K562 (cell line): Measurements from ENCODE around the gene PSMC3IP. TPM values are rescaled to one million over a fixed set of nuclear protein-coding genes. Genes with fewer than 3 reads are reported as not detected.

ENCODE experiments used
- KLF6 ChIP-seq: fragments of 250-450 bp; sonication (Bioruptor Pico); IDR thresholded peaks from 2 replicates; pipeline ENCODE4 v1.4.0; 2020; ENCODE audit warnings: mild to moderate bottlenecking, moderate library complexity, borderline replicate concordance
- NCOR1 ChIP-seq: fragments of 450-650 bp; IDR thresholded peaks from 2 replicates; pipeline ENCODE4 v1.6.1; 2016; ENCODE audit warnings: mild to moderate bottlenecking, moderate library complexity
- NR4A1 ChIP-seq, 2 experiments: fragments of 250-450 bp in 1 of 2; fragments of 450-650 bp in 1 of 2; sonication (Bioruptor Pico) in 1 of 2; IDR thresholded peaks; 2 replicates each; pipeline versions ENCODE4 v1.4.0 to v1.6.1; 2016 to 2020; ENCODE audit warnings: mild to moderate bottlenecking in 2 of 2, missing compliant biosample characterization in 1 of 2, missing genetic modification characterization in 1 of 2, moderate library complexity in 1 of 2
- SP1 ChIP-seq: sonication (generic); formaldehyde crosslinking; IDR thresholded peaks from 2 replicates; pipeline ENCODE4 v1.8.1; 2022; ENCODE audit warnings: mild to moderate bottlenecking, missing genetic modification reagents
- TRIM24 ChIP-seq, 2 experiments: fragments of 450-650 bp; IDR thresholded peaks; 2 replicates each; pipeline ENCODE4 v1.6.1; 2016
- ZNF12 ChIP-seq: sonication (generic); formaldehyde crosslinking; IDR thresholded peaks from 2 replicates; pipeline ENCODE4 v1.4.0; 2020; ENCODE audit warnings: mild to moderate bottlenecking, missing genetic modification reagents
- ZNF316 ChIP-seq: fragments of 450-650 bp; IDR thresholded peaks from 2 replicates; pipeline ENCODE4 v1.6.1; 2016
- ZNF431 ChIP-seq: sonication (generic); formaldehyde crosslinking; IDR thresholded peaks from 2 replicates; pipeline ENCODE4 v1.8.0; 2022; ENCODE audit warnings: mild to moderate bottlenecking, missing genetic modification reagents
- ZNF707 ChIP-seq: fragments of 250-450 bp; sonication (Bioruptor Pico); conservative IDR thresholded peaks from 2 replicates; pipeline ENCODE4 v1.8.0; 2022; ENCODE audit warnings: inconsistent platforms, mild to moderate bottlenecking, moderate library complexity
- polyA plus RNA-seq, 8 experiments: library from polyadenylated mRNA; depleted of rRNA in 4 of 8; stranded (reverse) in 5 of 8; unstranded in 3 of 8; fragments of >200 nt; fragmentation: Nextera tagmentation in 2 of 8; fragmentation: Illumina TruSeq in 1 of 8; extraction: Ambion mirVana in 2 of 8; extraction: Trizol in 1 of 8; gene quantifications; 2 replicates each; pipeline versions ENCODE4 v1.2.1 to v1.2.3, GENCODE V29; 2011 to 2014; ENCODE audit warnings: inconsistent platforms in 1 of 8, missing spikeins in 1 of 8
- total RNA-seq, 7 experiments: library from RNA; depleted of rRNA in 6 of 7; stranded (reverse); fragments of >200 nt in 6 of 7; fragmentation: Illumina TruSeq in 2 of 7; extraction: Trizol in 2 of 7; gene quantifications; 2 replicates each; pipeline versions ENCODE4 v1.2.1 to v1.2.3, GENCODE V29; 2011 to 2021; ENCODE audit warnings: low replicate concordance in 1 of 7
- TF ChIP-seq, protein P1 (sequence below): sonication (generic); IDR thresholded peaks from 2 replicates; pipeline ENCODE4 v1.6.1; 2016
- TF ChIP-seq, protein P2 (sequence below): fragments of 200-600 bp; sonication (generic); IDR thresholded peaks from one replicate; pipeline ENCODE4 v1.6.1; 2012; ENCODE audit warnings: mild to moderate bottlenecking, low read depth, low read length, inconsistent platforms
- TF ChIP-seq, protein P3 (sequence below): sonication (generic); formaldehyde crosslinking; IDR thresholded peaks from 2 replicates; pipeline ENCODE4 v1.8.0; 2023; ENCODE audit warnings: missing genetic modification reagents, mild to moderate bottlenecking, borderline replicate concordance

PSMC3IP gene
- total and polyA plus RNA-seq, 9 of the 15 experiments (the other 6 are each of a cell fraction or from before 2014, with no cell fraction given), result 13.8 to 65.6 (median 32.8) TPM

DNA sequence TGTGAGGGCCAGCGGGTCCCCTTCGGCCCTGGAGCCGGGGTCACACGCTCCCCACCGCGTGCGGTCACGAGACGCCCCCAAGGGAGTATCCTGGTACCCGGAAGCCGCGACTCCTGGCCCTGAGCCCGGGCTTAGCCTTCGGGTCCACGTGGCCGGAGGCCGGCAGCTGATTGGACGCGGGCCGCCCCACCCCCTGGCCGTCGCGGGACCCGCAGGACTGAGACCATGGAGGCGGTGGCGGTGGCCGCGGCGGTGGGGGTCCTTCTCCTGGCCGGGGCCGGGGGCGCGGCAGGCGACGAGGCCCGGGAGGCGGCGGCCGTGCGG lies 41.5 kb downstream of the PSMC3IP start, which contains the start of gene NAGLU (continued):
- TF ChIP-seq ZNF431 (CRISPR knock-in tag) (no peak), ZNF12 (CRISPR knock-in tag) (no peak), ZNF316 (no peak), TRIM24 (IDR thresholded peaks at IDR 0.05) (no peak), NR4A1 (CRISPR knock-in tag; IDR thresholded peaks at IDR 0.05) (no peak), NR4A1 (tag; IDR thresholded peaks at IDR 0.05) (no peak), SP1 (CRISPR knock-in tag) (no peak), KLF6 (CRISPR knock-in tag) (no peak), ZNF707 (CRISPR knock-in tag) (no peak), NCOR1 (0 out of 2 replicates have a peak, but pooled peaks have one; percentile 2)
- TF ChIP-seq, protein P1, sequence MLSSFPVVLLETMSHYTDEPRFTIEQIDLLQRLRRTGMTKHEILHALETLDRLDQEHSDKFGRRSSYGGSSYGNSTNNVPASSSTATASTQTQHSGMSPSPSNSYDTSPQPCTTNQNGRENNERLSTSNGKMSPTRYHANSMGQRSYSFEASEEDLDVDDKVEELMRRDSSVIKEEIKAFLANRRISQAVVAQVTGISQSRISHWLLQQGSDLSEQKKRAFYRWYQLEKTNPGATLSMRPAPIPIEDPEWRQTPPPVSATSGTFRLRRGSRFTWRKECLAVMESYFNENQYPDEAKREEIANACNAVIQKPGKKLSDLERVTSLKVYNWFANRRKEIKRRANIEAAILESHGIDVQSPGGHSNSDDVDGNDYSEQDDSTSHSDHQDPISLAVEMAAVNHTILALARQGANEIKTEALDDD, result no peak
- TF ChIP-seq, protein P2, sequence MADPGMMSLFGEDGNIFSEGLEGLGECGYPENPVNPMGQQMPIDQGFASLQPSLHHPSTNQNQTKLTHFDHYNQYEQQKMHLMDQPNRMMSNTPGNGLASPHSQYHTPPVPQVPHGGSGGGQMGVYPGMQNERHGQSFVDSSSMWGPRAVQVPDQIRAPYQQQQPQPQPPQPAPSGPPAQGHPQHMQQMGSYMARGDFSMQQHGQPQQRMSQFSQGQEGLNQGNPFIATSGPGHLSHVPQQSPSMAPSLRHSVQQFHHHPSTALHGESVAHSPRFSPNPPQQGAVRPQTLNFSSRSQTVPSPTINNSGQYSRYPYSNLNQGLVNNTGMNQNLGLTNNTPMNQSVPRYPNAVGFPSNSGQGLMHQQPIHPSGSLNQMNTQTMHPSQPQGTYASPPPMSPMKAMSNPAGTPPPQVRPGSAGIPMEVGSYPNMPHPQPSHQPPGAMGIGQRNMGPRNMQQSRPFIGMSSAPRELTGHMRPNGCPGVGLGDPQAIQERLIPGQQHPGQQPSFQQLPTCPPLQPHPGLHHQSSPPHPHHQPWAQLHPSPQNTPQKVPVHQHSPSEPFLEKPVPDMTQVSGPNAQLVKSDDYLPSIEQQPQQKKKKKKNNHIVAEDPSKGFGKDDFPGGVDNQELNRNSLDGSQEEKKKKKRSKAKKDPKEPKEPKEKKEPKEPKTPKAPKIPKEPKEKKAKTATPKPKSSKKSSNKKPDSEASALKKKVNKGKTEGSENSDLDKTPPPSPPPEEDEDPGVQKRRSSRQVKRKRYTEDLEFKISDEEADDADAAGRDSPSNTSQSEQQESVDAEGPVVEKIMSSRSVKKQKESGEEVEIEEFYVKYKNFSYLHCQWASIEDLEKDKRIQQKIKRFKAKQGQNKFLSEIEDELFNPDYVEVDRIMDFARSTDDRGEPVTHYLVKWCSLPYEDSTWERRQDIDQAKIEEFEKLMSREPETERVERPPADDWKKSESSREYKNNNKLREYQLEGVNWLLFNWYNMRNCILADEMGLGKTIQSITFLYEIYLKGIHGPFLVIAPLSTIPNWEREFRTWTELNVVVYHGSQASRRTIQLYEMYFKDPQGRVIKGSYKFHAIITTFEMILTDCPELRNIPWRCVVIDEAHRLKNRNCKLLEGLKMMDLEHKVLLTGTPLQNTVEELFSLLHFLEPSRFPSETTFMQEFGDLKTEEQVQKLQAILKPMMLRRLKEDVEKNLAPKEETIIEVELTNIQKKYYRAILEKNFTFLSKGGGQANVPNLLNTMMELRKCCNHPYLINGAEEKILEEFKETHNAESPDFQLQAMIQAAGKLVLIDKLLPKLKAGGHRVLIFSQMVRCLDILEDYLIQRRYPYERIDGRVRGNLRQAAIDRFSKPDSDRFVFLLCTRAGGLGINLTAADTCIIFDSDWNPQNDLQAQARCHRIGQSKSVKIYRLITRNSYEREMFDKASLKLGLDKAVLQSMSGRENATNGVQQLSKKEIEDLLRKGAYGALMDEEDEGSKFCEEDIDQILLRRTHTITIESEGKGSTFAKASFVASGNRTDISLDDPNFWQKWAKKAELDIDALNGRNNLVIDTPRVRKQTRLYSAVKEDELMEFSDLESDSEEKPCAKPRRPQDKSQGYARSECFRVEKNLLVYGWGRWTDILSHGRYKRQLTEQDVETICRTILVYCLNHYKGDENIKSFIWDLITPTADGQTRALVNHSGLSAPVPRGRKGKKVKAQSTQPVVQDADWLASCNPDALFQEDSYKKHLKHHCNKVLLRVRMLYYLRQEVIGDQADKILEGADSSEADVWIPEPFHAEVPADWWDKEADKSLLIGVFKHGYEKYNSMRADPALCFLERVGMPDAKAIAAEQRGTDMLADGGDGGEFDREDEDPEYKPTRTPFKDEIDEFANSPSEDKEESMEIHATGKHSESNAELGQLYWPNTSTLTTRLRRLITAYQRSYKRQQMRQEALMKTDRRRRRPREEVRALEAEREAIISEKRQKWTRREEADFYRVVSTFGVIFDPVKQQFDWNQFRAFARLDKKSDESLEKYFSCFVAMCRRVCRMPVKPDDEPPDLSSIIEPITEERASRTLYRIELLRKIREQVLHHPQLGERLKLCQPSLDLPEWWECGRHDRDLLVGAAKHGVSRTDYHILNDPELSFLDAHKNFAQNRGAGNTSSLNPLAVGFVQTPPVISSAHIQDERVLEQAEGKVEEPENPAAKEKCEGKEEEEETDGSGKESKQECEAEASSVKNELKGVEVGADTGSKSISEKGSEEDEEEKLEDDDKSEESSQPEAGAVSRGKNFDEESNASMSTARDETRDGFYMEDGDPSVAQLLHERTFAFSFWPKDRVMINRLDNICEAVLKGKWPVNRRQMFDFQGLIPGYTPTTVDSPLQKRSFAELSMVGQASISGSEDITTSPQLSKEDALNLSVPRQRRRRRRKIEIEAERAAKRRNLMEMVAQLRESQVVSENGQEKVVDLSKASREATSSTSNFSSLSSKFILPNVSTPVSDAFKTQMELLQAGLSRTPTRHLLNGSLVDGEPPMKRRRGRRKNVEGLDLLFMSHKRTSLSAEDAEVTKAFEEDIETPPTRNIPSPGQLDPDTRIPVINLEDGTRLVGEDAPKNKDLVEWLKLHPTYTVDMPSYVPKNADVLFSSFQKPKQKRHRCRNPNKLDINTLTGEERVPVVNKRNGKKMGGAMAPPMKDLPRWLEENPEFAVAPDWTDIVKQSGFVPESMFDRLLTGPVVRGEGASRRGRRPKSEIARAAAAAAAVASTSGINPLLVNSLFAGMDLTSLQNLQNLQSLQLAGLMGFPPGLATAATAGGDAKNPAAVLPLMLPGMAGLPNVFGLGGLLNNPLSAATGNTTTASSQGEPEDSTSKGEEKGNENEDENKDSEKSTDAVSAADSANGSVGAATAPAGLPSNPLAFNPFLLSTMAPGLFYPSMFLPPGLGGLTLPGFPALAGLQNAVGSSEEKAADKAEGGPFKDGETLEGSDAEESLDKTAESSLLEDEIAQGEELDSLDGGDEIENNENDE, result no peak
- TF ChIP-seq, protein P3, sequence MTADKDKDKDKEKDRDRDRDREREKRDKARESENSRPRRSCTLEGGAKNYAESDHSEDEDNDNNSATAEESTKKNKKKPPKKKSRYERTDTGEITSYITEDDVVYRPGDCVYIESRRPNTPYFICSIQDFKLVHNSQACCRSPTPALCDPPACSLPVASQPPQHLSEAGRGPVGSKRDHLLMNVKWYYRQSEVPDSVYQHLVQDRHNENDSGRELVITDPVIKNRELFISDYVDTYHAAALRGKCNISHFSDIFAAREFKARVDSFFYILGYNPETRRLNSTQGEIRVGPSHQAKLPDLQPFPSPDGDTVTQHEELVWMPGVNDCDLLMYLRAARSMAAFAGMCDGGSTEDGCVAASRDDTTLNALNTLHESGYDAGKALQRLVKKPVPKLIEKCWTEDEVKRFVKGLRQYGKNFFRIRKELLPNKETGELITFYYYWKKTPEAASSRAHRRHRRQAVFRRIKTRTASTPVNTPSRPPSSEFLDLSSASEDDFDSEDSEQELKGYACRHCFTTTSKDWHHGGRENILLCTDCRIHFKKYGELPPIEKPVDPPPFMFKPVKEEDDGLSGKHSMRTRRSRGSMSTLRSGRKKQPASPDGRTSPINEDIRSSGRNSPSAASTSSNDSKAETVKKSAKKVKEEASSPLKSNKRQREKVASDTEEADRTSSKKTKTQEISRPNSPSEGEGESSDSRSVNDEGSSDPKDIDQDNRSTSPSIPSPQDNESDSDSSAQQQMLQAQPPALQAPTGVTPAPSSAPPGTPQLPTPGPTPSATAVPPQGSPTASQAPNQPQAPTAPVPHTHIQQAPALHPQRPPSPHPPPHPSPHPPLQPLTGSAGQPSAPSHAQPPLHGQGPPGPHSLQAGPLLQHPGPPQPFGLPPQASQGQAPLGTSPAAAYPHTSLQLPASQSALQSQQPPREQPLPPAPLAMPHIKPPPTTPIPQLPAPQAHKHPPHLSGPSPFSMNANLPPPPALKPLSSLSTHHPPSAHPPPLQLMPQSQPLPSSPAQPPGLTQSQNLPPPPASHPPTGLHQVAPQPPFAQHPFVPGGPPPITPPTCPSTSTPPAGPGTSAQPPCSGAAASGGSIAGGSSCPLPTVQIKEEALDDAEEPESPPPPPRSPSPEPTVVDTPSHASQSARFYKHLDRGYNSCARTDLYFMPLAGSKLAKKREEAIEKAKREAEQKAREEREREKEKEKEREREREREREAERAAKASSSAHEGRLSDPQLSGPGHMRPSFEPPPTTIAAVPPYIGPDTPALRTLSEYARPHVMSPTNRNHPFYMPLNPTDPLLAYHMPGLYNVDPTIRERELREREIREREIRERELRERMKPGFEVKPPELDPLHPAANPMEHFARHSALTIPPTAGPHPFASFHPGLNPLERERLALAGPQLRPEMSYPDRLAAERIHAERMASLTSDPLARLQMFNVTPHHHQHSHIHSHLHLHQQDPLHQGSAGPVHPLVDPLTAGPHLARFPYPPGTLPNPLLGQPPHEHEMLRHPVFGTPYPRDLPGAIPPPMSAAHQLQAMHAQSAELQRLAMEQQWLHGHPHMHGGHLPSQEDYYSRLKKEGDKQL (CRISPR knock-in tag), result no peak
